Esophagus mucosa (tissue), 1 donor: ENCODE results near the gene PRDM15. TPM values are rescaled to one million over a fixed set of nuclear protein-coding genes. Genes with fewer than 3 reads are reported as not detected.

Experiments used
- ATAC-seq: fragments of 200-7000 bp; cut with Tn5 transposase; one replicate; pipeline ENCODE4 v1.9.1; 2020
- total RNA-seq: library from RNA; stranded (reverse); gene quantifications from one replicate; pipeline ENCODE4 v1.2.4, GENCODE V29; 2023
- donor health status: DM: yes; HTN: yes; CAD: no.

The PRDM15 gene
- total RNA-seq, 1 donor from 2014 or later = 5.5 TPM

- no peak for ATAC-seq
Measured at GRCh38 chr21:41821756-41822431, 57.2 kb downstream of the PRDM15 start.

GRCh38 chr21:41821081-41821755, 57.9 kb downstream of the PRDM15 start:
- peak; percentile 16 for ATAC-seq

- no peak for ATAC-seq
Measured at GRCh38 chr21:41820384-41821080, 58.6 kb downstream of the PRDM15 start.

- ATAC-seq = no peak
Measured at GRCh38 chr21:41819856-41820281, 59.3 kb downstream of the PRDM15 start.

GRCh38 chr21:41819236-41819855, 59.8 kb downstream of the PRDM15 start:
- ATAC-seq = no peak

GRCh38 chr21:41817877-41818855, 61.0 kb downstream of the PRDM15 start:
- no peak for ATAC-seq

GRCh38 chr21:41817228-41817627, 61.9 kb downstream of the PRDM15 start:
- peak; percentile 76 for ATAC-seq

- ATAC-seq = peak; percentile 64
Measured at GRCh38 chr21:41816583-41817165, 62.5 kb downstream of the PRDM15 start.

- ATAC-seq = peak; percentile 8
Measured at GRCh38 chr21:41815652-41816582, 63.2 kb downstream of the PRDM15 start.

GRCh38 chr21:41813226-41813625, 65.9 kb downstream of the PRDM15 start:
- no peak for ATAC-seq

GRCh38 chr21:41812679-41813078, 66.5 kb downstream of the PRDM15 start:
- no peak for ATAC-seq

- no peak for ATAC-seq
Measured at GRCh38 chr21:41810597-41810932, 68.6 kb downstream of the PRDM15 start.

- peak; percentile 35 for ATAC-seq
Measured at GRCh38 chr21:41809891-41810596, 69.1 kb downstream of the PRDM15 start.

- ATAC-seq = no peak
Measured at GRCh38 chr21:41808846-41809245, 70.3 kb downstream of the PRDM15 start.

- no peak for ATAC-seq
Measured at GRCh38 chr21:41808094-41808493, 71.0 kb downstream of the PRDM15 start.

GRCh38 chr21:41806773-41807172, 72.4 kb downstream of the PRDM15 start:
- no peak for ATAC-seq

- no peak for ATAC-seq
Measured at GRCh38 chr21:41805643-41806042, 73.5 kb downstream of the PRDM15 start.

GRCh38 chr21:41805038-41805437, 74.1 kb downstream of the PRDM15 start:
- ATAC-seq = no peak

GRCh38 chr21:41804381-41804780, 74.8 kb downstream of the PRDM15 start:
- ATAC-seq = no peak

- peak; percentile 32 for ATAC-seq
Measured at GRCh38 chr21:41803316-41803715, 75.8 kb downstream of the PRDM15 start.
